HepG2 (cell line): ENCODE measurements around the gene CTDSP1. TPM values are rescaled to one million over a fixed set of nuclear protein-coding genes. Genes with fewer than 3 reads are reported as not detected.

Source experiments
- ATM ChIP-seq: fragments of 450-650 bp; IDR thresholded peaks from 2 replicates; pipeline ENCODE4 v1.7.1; 2017; ENCODE audit warnings: mild to moderate bottlenecking, borderline replicate concordance
- CHD2 ChIP-seq: IDR thresholded peaks from 2 replicates; pipeline ENCODE4 v1.6.1; 2011; ENCODE audit warnings: low read depth, low read length, improper control_type of control experiment
- JUN ChIP-seq: sonication (generic); formaldehyde crosslinking; IDR thresholded peaks from 2 replicates; pipeline ENCODE4 v1.4.0; 2020; ENCODE audit warnings: mild to moderate bottlenecking, missing genetic modification reagents
- JUNB ChIP-seq: sonication (generic); formaldehyde crosslinking; IDR thresholded peaks from 2 replicates; pipeline ENCODE4 v1.8.0; 2022; ENCODE audit warnings: missing genetic modification reagents, mild to moderate bottlenecking, borderline replicate concordance
- KLF15 ChIP-seq: sonication (generic); formaldehyde crosslinking; IDR thresholded peaks from 2 replicates; pipeline ENCODE4 v1.8.1; 2023; ENCODE audit warnings: borderline replicate concordance, mild to moderate bottlenecking, inconsistent platforms, missing genetic modification reagents, mixed read lengths
- NFE2L2 ChIP-seq: fragments of 150-350 bp; IDR thresholded peaks from 2 replicates; pipeline ENCODE4 v1.6.1; 2014; ENCODE audit warnings: low read length
- NFIB ChIP-seq: sonication (generic); formaldehyde crosslinking; IDR thresholded peaks from 2 replicates; pipeline ENCODE4 v1.9.0; 2021; ENCODE audit warnings: missing genetic modification reagents, mild to moderate bottlenecking, borderline replicate concordance
- NR2F1 ChIP-seq, 2 experiments: fragments of 450-650 bp in 1 of 2; formaldehyde crosslinking in 1 of 2; IDR thresholded peaks; 2 replicates each; pipeline versions ENCODE4 v1.5.0 to v1.6.1; 2016 to 2020; ENCODE audit warnings: mild to moderate bottlenecking in 1 of 2, missing compliant biosample characterization in 1 of 2, missing genetic modification reagents in 1 of 2, moderate library complexity in 1 of 2
- SMAD9 ChIP-seq: sonication (generic); formaldehyde crosslinking; IDR thresholded peaks from 2 replicates; pipeline ENCODE4 v1.5.1; 2020; ENCODE audit warnings: mild to moderate bottlenecking, missing genetic modification reagents
- ZBTB14 ChIP-seq: sonication (generic); formaldehyde crosslinking; IDR thresholded peaks from 2 replicates; pipeline ENCODE4 v1.4.0; 2020; ENCODE audit warnings: missing genetic modification reagents
- ZBTB42 ChIP-seq: sonication (generic); formaldehyde crosslinking; IDR thresholded peaks from 2 replicates; pipeline ENCODE4 v1.5.0; 2020; ENCODE audit warnings: mild to moderate bottlenecking, missing genetic modification reagents
- ZNF10 ChIP-seq: sonication (generic); formaldehyde crosslinking; IDR thresholded peaks from 2 replicates; pipeline ENCODE4 v1.4.0; 2020; ENCODE audit warnings: mild to moderate bottlenecking, low read depth, missing genetic modification reagents, borderline replicate concordance
- ZNF124 ChIP-seq: sonication (generic); formaldehyde crosslinking; IDR thresholded peaks from 2 replicates; pipeline ENCODE4 v1.4.0; 2020; ENCODE audit warnings: missing genetic modification reagents
- ZNF205 ChIP-seq: IDR thresholded peaks from 2 replicates; pipeline ENCODE4 v1.6.1; 2018; ENCODE audit warnings: missing biosample characterization, missing genetic modification reagents
- ZNF367 ChIP-seq: sonication (generic); formaldehyde crosslinking; IDR thresholded peaks from 2 replicates; pipeline ENCODE4 v1.4.0; 2020; ENCODE audit warnings: missing genetic modification reagents, borderline replicate concordance
- ZNF44 ChIP-seq: sonication (generic); formaldehyde crosslinking; IDR thresholded peaks from 2 replicates; pipeline ENCODE4 v1.5.1; 2020; ENCODE audit warnings: mild to moderate bottlenecking, missing genetic modification reagents
- ZNF441 ChIP-seq: sonication (generic); formaldehyde crosslinking; IDR thresholded peaks from 2 replicates; pipeline ENCODE4 v1.7.0; 2021; ENCODE audit warnings: missing genetic modification reagents, borderline replicate concordance
- ZNF572 ChIP-seq: sonication (generic); formaldehyde crosslinking; IDR thresholded peaks from 2 replicates; pipeline ENCODE4 v1.5.1; 2020; ENCODE audit warnings: mild to moderate bottlenecking, missing genetic modification reagents
- ZNF768 ChIP-seq: sonication (generic); formaldehyde crosslinking; IDR thresholded peaks from 2 replicates; pipeline ENCODE4 v1.4.0; 2020; ENCODE audit warnings: missing genetic modification reagents
- polyA plus RNA-seq, 8 experiments: library from polyadenylated mRNA; depleted of rRNA in 3 of 8; stranded (reverse) in 7 of 8; unstranded in 1 of 8; fragments of >200 nt; fragmentation: Illumina TruSeq in 4 of 8; extraction: Trizol in 4 of 8; gene quantifications; 2 replicates each; pipeline versions ENCODE4 v1.2.1 to v1.2.3, GENCODE V29; 2011 to 2016; ENCODE audit warnings: low read depth in 4 of 8, missing spikeins in 1 of 8, mixed read lengths in 1 of 8; ENCODE audit not compliant: insufficient read depth in 1 of 8
- total RNA-seq, 5 experiments: library from RNA; depleted of rRNA; stranded (reverse); fragments of >200 nt; fragmentation: Illumina TruSeq; extraction: Trizol; gene quantifications; 2 replicates each; pipeline ENCODE4 v1.2.3, GENCODE V29; 2016; ENCODE audit warnings: low read depth in 1 of 5
- TF ChIP-seq, protein P1 (sequence below): IDR thresholded peaks from 2 replicates; pipeline ENCODE4 v1.6.1; 2016; ENCODE audit warnings: missing genetic modification reagents, missing compliant biosample characterization
- TF ChIP-seq, protein P2 (sequence below): IDR thresholded peaks from 2 replicates; pipeline ENCODE4 v1.6.1; 2016; ENCODE audit warnings: control low read depth

Gene CTDSP1
- total and polyA plus RNA-seq, 2 of the 13 experiments (the other 11 are each of a cell fraction or from before 2014, with no cell fraction given): 91.0 to 268 TPM

DNA sequence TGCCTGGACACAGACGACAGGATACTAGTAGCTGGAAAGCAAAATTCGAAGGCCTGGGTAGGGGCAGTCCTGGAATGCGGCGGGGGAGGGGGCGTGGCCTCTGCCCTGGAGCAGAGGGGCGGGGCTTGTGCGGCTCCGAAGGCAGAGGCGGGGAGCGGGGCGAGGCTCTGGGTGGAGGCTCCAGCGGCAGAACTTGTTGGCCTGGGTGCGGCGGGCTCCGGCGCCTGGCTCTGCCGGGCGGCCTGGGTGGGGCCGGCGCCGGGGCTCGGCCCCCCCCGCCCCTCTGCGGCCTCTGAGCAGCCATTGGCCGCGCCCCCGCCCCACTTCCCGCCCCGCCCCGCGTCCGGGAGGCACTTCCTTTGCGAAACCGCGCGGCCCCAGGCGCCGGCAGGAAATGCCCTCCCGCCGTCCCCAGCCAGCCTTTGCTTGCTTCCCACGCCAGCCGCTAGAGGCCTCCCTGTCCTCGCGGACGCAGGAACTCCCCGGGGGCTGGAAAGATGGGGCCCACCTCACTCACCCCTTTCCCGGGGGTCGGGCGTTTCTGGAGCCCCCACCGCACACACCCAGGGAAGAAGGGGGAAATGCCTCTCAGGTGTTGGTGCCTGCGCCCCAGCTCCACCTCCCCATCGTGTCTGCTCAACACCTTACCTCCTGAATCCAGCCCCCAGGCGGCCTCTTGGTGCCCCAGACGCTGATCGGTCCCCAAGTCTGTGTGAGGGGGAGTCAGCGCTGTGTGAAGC is 6.7 kb downstream of the CTDSP1 start (continued):
- peak in 1 of 2 experiments; percentile 52; a peak in 1 of 4 replicates for TF ChIP-seq NR2F1 (CRISPR knock-in tag; IDR thresholded peaks at IDR 0.05)
- TF ChIP-seq, protein P1, sequence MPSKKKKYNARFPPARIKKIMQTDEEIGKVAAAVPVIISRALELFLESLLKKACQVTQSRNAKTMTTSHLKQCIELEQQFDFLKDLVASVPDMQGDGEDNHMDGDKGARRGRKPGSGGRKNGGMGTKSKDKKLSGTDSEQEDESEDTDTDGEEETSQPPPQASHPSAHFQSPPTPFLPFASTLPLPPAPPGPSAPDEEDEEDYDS (CRISPR knock-in tag): peak; percentile 24; the same call in 1 of the 2 replicates
- no peak for TF ChIP-seq ZNF572 (CRISPR knock-in tag)
- no peak for TF ChIP-seq ATM
- TF ChIP-seq CHD2: peak; percentile 55; the same call in 1 of the 2 replicates
- TF ChIP-seq ZNF44 (CRISPR knock-in tag): no peak
- TF ChIP-seq ZNF205: 0 out of 2 replicates have a peak, but pooled peaks have one; percentile 29
- no peak for TF ChIP-seq ZNF10 (CRISPR knock-in tag)
- TF ChIP-seq SMAD9 (CRISPR knock-in tag): no peak
- TF ChIP-seq NFIB (CRISPR knock-in tag): no peak
- no peak for TF ChIP-seq ZBTB14 (CRISPR knock-in tag)
- no peak for TF ChIP-seq JUN
- TF ChIP-seq JUNB (CRISPR knock-in tag): no peak
- TF ChIP-seq ZBTB42 (CRISPR knock-in tag): peak; percentile 75; the same call in 1 of the 2 replicates
- peak; percentile 42; the same call in 1 of the 2 replicates for TF ChIP-seq KLF15 (CRISPR knock-in tag)
- peak; percentile 76; the same call in 1 of the 2 replicates for TF ChIP-seq ZNF768 (CRISPR knock-in tag)
- no peak; the same call in 1 of the 2 replicates for TF ChIP-seq ZNF367 (CRISPR knock-in tag)
- TF ChIP-seq, protein P2, sequence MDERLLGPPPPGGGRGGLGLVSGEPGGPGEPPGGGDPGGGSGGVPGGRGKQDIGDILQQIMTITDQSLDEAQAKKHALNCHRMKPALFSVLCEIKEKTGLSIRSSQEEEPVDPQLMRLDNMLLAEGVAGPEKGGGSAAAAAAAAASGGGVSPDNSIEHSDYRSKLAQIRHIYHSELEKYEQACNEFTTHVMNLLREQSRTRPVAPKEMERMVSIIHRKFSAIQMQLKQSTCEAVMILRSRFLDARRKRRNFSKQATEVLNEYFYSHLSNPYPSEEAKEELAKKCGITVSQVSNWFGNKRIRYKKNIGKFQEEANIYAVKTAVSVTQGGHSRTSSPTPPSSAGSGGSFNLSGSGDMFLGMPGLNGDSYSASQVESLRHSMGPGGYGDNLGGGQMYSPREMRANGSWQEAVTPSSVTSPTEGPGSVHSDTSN (CRISPR knock-in tag): no peak
- TF ChIP-seq NFE2L2: no peak
- TF ChIP-seq ZNF124: no peak
- no peak for TF ChIP-seq ZNF441 (CRISPR knock-in tag)
- TF ChIP-seq, all 625 proteins: peak for 296
